ENCODE results near the gene TARS3.

The TARS3 gene

DNA sequence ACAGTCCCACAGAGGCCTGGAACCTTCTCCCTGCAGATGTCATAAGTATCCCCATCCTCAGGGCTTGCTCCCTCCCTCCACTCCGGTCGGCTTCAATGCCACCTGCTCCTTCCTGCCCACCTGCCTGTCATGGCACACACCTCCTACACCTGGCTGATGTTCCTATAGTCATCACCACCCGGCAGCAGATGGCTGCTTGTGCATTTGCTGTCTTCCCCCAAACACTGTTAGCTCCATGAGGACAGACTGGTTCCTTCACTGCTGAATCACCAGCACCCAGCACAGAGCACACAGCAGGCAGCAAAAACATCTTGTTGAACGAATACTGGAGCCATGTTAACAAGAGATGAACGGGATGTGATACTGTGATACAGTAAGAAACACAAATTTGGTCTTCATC lies 14.8 kb downstream of the TARS3 start:
- TF ChIP-seq POLR2AphosphoS5 (IDR thresholded peaks at IDR 0.05; ENCODE audit: low read depth) (no peak), SPI1 (IDR thresholded peaks at IDR 0.05; ENCODE audit: borderline replicate concordance, low read depth) (no peak), GABPA (IDR thresholded peaks at IDR 0.05; ENCODE audit: low read depth) (no peak)
- TF ChIP-seq, protein P1, sequence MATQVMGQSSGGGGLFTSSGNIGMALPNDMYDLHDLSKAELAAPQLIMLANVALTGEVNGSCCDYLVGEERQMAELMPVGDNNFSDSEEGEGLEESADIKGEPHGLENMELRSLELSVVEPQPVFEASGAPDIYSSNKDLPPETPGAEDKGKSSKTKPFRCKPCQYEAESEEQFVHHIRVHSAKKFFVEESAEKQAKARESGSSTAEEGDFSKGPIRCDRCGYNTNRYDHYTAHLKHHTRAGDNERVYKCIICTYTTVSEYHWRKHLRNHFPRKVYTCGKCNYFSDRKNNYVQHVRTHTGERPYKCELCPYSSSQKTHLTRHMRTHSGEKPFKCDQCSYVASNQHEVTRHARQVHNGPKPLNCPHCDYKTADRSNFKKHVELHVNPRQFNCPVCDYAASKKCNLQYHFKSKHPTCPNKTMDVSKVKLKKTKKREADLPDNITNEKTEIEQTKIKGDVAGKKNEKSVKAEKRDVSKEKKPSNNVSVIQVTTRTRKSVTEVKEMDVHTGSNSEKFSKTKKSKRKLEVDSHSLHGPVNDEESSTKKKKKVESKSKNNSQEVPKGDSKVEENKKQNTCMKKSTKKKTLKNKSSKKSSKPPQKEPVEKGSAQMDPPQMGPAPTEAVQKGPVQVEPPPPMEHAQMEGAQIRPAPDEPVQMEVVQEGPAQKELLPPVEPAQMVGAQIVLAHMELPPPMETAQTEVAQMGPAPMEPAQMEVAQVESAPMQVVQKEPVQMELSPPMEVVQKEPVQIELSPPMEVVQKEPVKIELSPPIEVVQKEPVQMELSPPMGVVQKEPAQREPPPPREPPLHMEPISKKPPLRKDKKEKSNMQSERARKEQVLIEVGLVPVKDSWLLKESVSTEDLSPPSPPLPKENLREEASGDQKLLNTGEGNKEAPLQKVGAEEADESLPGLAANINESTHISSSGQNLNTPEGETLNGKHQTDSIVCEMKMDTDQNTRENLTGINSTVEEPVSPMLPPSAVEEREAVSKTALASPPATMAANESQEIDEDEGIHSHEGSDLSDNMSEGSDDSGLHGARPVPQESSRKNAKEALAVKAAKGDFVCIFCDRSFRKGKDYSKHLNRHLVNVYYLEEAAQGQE (IDR thresholded peaks at IDR 0.05; ENCODE audit: insufficient replicate concordance, low read depth) = no peak
- TF ChIP-seq, protein P2, sequence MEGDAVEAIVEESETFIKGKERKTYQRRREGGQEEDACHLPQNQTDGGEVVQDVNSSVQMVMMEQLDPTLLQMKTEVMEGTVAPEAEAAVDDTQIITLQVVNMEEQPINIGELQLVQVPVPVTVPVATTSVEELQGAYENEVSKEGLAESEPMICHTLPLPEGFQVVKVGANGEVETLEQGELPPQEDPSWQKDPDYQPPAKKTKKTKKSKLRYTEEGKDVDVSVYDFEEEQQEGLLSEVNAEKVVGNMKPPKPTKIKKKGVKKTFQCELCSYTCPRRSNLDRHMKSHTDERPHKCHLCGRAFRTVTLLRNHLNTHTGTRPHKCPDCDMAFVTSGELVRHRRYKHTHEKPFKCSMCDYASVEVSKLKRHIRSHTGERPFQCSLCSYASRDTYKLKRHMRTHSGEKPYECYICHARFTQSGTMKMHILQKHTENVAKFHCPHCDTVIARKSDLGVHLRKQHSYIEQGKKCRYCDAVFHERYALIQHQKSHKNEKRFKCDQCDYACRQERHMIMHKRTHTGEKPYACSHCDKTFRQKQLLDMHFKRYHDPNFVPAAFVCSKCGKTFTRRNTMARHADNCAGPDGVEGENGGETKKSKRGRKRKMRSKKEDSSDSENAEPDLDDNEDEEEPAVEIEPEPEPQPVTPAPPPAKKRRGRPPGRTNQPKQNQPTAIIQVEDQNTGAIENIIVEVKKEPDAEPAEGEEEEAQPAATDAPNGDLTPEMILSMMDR (IDR thresholded peaks at IDR 0.05; ENCODE audit: insufficient read depth, low read length) = no peak
- Histone ChIP-seq H3K27ac (replicated peaks) (no peak overlapping the region), H3K27me3 (ENCODE audit: insufficient read depth, poor library complexity, severe bottlenecking) (no peaks in the 10 kb centered on the region), H3K4me3 (replicated peaks; ENCODE audit: insufficient read depth, low read length) (no peak overlapping the region)
- no peak for DNase-seq (ENCODE audit: low read depth in 1 of 2, low spot score in 1 of 2)

DNA sequence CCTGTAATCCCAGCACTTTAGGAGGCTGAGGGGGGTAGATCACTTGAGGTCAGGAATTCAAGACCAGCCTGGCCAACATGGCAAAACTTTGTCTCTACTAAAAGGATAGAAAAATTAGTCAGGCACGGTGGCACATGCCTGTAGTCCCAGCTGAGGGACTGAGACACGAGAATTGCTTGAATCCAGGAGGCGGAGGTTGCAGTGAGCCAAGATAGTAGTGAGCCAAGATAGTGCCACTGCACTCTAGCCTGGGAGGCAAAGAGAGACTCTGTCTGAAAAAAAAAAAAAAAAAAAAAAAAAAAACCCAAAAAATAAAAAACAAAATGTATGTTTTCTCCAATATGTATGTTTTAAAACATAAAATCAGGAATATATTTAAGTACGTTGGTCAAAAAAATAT lies 16.3 kb downstream of the TARS3 start:
- H3K27me3 ChIP-seq (ENCODE audit: insufficient read depth, poor library complexity, severe bottlenecking) = no peaks in the 10 kb centered on the region
- TF ChIP-seq, protein P1 (IDR thresholded peaks at IDR 0.05; ENCODE audit: insufficient replicate concordance, low read depth) = no peak
- no peak overlapping the region for H3K27ac ChIP-seq (replicated peaks)
- H3K4me3 ChIP-seq (replicated peaks; ENCODE audit: insufficient read depth, low read length) = no peak overlapping the region
- no peak for DNase-seq (ENCODE audit: low read depth in 1 of 2, low spot score in 1 of 2)

DNA sequence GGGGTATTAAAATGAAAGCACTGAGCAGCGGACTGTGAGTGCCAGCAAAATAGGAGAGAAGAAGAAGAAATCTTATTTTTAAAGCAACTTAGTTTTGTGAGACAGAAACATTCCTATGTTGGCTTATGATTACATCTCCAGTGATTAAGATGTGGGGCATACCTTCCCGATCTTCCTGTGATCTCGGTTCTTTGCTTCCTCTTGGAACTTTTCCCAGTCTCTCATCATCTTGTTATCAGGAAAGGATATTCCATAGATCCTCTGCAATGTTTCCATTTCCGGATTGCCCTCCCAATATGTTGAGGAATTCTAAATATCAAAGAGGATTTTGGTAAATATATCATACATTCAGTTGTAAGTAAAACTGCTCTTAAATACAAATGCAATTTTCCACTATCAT lies 22.2 kb downstream of the TARS3 start:
- no peak for TF ChIP-seq GABPA (IDR thresholded peaks at IDR 0.05; ENCODE audit: low read depth)
- TF ChIP-seq SPI1 (IDR thresholded peaks at IDR 0.05; ENCODE audit: borderline replicate concordance, low read depth) = no peak
- TF ChIP-seq POLR2AphosphoS5 (IDR thresholded peaks at IDR 0.05; ENCODE audit: low read depth) = no peak
- TF ChIP-seq, protein P1 (IDR thresholded peaks at IDR 0.05; ENCODE audit: insufficient replicate concordance, low read depth) = no peak
- TF ChIP-seq, protein P2 (IDR thresholded peaks at IDR 0.05; ENCODE audit: insufficient read depth, low read length) = no peak
- Histone ChIP-seq H3K27me3 (ENCODE audit: insufficient read depth, poor library complexity, severe bottlenecking) (no peaks in the 10 kb centered on the region), H3K4me3 (replicated peaks; ENCODE audit: insufficient read depth, low read length) (no peak overlapping the region), H3K27ac (replicated peaks) (no peak overlapping the region)
- DNase-seq (ENCODE audit: low read depth in 1 of 2, low spot score in 1 of 2) = no peak

DNA sequence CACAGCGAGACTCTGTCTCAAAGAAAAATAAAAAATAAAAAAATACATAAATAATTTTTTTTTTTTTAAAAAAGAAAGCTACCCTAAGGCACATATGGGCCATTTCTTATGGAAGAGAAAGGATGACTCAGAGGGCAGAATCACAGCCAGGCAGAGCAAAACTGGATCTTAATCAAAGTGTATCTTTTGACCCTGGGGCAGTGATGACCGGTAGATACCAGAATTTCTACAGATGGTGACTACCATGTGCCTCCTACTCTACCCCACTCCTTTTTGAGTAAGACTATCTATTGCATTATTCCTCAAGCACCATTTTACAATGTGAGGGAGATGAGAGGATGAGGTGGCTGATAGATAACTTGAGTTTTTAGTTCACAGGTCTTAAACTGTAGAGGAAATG lies 26.0 kb downstream of the TARS3 start:
- no peak for TF ChIP-seq GABPA (IDR thresholded peaks at IDR 0.05; ENCODE audit: low read depth)
- TF ChIP-seq, protein P1 (IDR thresholded peaks at IDR 0.05; ENCODE audit: insufficient replicate concordance, low read depth) = no peak
- TF ChIP-seq POLR2AphosphoS5 (IDR thresholded peaks at IDR 0.05; ENCODE audit: low read depth) = no peak
- TF ChIP-seq SPI1 (IDR thresholded peaks at IDR 0.05; ENCODE audit: borderline replicate concordance, low read depth) = no peak
- TF ChIP-seq, protein P2 (IDR thresholded peaks at IDR 0.05; ENCODE audit: insufficient read depth, low read length) = no peak
- no peaks in the 10 kb centered on the region for H3K27me3 ChIP-seq (ENCODE audit: insufficient read depth, poor library complexity, severe bottlenecking)
- H3K27ac ChIP-seq (replicated peaks) = no peak overlapping the region
- no peak for DNase-seq (ENCODE audit: low read depth in 1 of 2, low spot score in 1 of 2)
- H3K4me3 ChIP-seq (replicated peaks; ENCODE audit: insufficient read depth, low read length) = no peak overlapping the region

Measured in HL-60 (cell line).